SJSA1 (cell line): ENCODE results near the gene EHD4. TPM values are rescaled to one million over a fixed set of nuclear protein-coding genes. Genes with fewer than 3 reads are reported as not detected.

ENCODE experiments used
- DNase-seq, 2 experiments: peaks; one replicate each; pipeline ENCODE4 v3.0.0-alpha.2; 2015 to 2020; ENCODE audit warnings: low spot score in 2 of 2, low read depth in 1 of 2
- H3K27ac ChIP-seq: fragments of 250-450 bp; sonication (Bioruptor Pico); 2 replicates; pipeline ENCODE4 v1.5.1; 2020; ENCODE audit warnings: mild to moderate bottlenecking, moderate library complexity
- H3K27me3 ChIP-seq: fragments of 250-450 bp; sonication (Bioruptor Pico); replicated peaks from 2 replicates; pipeline ENCODE4 v1.5.1; 2020; ENCODE audit warnings: mild to moderate bottlenecking, moderate library complexity
- H3K36me3 ChIP-seq: fragments of 250-450 bp; sonication (Bioruptor Pico); 2 replicates; pipeline ENCODE4 v1.5.1; 2020; ENCODE audit warnings: mild to moderate bottlenecking
- H3K4me1 ChIP-seq: fragments of 250-450 bp; sonication (Bioruptor Pico); replicated peaks from 2 replicates; pipeline ENCODE4 v1.6.1; 2021; ENCODE audit warnings: mild to moderate bottlenecking
- H3K4me3 ChIP-seq: fragments of 250-450 bp; sonication (Bioruptor Pico); 2 replicates; pipeline ENCODE4 v1.5.1; 2020; ENCODE audit warnings: mild to moderate bottlenecking
- H3K9me3 ChIP-seq: fragments of 250-450 bp; sonication (Bioruptor Pico); replicated peaks from 2 replicates; pipeline ENCODE4 v1.5.1; 2020; ENCODE audit warnings: mild to moderate bottlenecking
- total RNA-seq: library from RNA; depleted of rRNA; stranded (reverse); fragments of >200 nt; shearing (Covaris generic); gene quantifications from 2 replicates; pipeline ENCODE4 v1.2.3, GENCODE V29; 2014

Gene EHD4
- total RNA-seq, 1 experiment from 2014 or later = 26.8 TPM

DNA sequence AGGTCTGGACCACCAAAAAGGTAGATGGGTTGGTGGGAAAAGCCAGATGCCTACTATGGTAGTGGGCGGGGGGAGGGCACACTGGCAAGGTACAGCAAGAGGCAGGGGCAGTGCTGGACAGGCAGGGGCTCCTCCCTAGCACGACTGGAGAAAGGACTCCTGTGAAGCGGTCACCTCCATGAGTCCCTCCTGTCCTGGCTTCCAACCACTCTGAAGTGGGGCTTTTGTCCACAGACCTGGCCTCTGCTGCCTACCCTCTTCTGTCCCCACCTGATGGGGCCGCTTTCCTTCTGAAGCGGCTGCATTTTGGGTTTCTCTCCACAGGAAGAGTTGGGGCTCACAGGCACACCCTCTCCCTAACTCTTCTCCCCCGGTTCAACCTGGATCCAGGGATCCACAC is 75.8 kb downstream of the EHD4 start:
- no peak for DNase-seq
- Histone ChIP-seq H3K27ac (no peak overlapping the region), H3K36me3 (peaks cover 26% of the 10 kb centered on the region), H3K4me3 (no peak overlapping the region), H3K4me1 (peaks cover 15% of the 10 kb centered on the region), H3K27me3 (no peaks in the 10 kb centered on the region), H3K9me3 (no peaks in the 10 kb centered on the region)

GRCh38 chr15:41895957-41896356 is 76.4 kb downstream of the EHD4 start:
- no peaks in the 10 kb centered on the region for H3K9me3 ChIP-seq
- no peak overlapping the region for H3K4me3 ChIP-seq
- no peak overlapping the region for H3K27ac ChIP-seq
- no peaks in the 10 kb centered on the region for H3K27me3 ChIP-seq
- DNase-seq = no peak
- peaks cover 15% of the 10 kb centered on the region for H3K4me1 ChIP-seq
- peaks cover 23% of the 10 kb centered on the region for H3K36me3 ChIP-seq

DNA sequence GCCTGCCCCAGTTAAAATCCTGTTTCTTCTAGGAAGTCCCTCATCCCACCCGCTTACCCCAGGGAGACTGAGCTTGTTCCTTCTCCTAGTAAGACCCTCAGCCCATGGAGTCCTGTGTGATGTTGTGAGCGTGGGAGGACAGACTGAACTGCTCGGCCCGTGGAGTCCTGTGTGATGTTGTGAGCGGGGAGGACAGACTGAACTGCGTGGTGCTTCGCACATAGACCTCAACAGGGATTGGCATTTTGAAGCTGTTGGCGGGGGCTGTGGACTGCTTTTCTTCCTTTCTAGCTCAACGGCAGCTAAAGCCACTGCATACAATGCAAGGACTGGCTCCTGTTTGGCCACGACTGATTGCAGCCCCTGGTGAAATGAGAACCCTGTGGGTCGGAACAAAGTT is 76.9 kb downstream of the EHD4 start:
- no peaks in the 10 kb centered on the region for H3K9me3 ChIP-seq
- DNase-seq = no peak
- no peaks in the 10 kb centered on the region for H3K27me3 ChIP-seq
- no peak overlapping the region for H3K27ac ChIP-seq
- H3K4me3 ChIP-seq = no peak overlapping the region
- H3K4me1 ChIP-seq = peaks cover 15% of the 10 kb centered on the region
- H3K36me3 ChIP-seq = peaks cover 19% of the 10 kb centered on the region

- peak; percentile 66 to 84 for DNase-seq
- Histone ChIP-seq H3K4me3 (no peak overlapping the region; the same call in 1 of the 2 replicates), H3K9me3 (no peaks in the 10 kb centered on the region), H3K27ac (peak overlapping the region; percentile 41; the same call in 1 of the 2 replicates), H3K36me3 (peaks cover 14% of the 10 kb centered on the region), H3K27me3 (no peaks in the 10 kb centered on the region), H3K4me1 (peaks cover 15% of the 10 kb centered on the region)
Measured at GRCh38 chr15:41894791-41895463, 77.4 kb downstream of the EHD4 start.

GRCh38 chr15:41894251-41894790 is 78.0 kb downstream of the EHD4 start:
- peaks cover 10% of the 10 kb centered on the region for H3K36me3 ChIP-seq
- H3K4me1 ChIP-seq = peaks cover 15% of the 10 kb centered on the region
- no peak for DNase-seq
- H3K27ac ChIP-seq = peak overlapping the region; percentile 41; the same call in 1 of the 2 replicates
- no peaks in the 10 kb centered on the region for H3K27me3 ChIP-seq
- no peak overlapping the region; the same call in 1 of the 2 replicates for H3K4me3 ChIP-seq
- H3K9me3 ChIP-seq = no peaks in the 10 kb centered on the region

DNA sequence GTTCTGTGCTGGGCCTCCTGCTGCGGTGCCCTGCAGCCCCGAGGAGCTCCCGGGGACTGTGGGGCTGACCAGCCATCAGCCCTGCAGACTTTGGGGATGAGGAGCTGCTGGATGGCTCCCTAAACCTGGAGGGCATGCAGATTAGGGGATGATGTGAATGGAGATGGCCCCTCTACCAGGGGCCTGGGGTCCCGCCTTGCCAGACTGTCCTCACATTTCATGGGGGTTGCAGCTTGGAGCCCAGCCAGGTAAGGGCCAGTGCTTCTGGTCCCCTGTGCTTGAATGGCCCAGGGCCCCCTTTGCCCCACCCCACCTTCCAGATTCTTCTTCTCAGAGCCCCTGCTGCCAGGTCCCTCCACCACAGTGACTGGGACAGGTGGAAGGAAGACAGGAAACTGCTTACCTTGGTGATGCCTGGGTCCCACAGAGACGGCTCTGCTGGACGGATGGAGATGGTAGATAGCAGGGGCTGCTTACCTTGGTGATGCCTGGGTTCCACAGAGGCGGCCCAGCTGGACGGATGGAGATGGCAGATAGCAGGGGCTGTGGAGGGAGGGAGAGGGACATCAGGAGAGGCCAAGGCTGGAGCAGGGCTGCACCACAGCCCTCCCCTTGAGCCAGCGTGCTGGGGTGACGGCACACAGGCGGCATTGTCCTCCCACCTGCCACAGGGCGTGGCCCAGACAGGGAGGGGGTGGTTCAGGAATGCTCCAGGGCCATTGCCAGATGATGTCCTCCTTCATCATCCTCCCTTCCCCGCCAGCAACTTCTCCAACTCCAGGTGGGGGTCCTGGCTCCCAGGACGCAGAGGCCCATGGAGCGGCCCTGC is 78.7 kb downstream of the EHD4 start, which contains the start of gene SPTBN5:
Gene SPTBN5 (minus strand): TSS at position 632 of the 829 bp plus-strand sequence. CDS start 556 bp downstream, at position 76.
- H3K27me3 ChIP-seq = no peaks in the 10 kb centered on the region
- H3K36me3 ChIP-seq = peaks cover 5% of the 10 kb centered on the region
- peaks cover 15% of the 10 kb centered on the region for H3K4me1 ChIP-seq
- peak within 1 kb of the TSS; percentile 41; the same call in 1 of the 2 replicates for H3K27ac ChIP-seq
- H3K9me3 ChIP-seq = no peaks in the 10 kb centered on the region
- no peak for DNase-seq
- H3K4me3 ChIP-seq = no peak within 1 kb of the TSS; the same call in 1 of the 2 replicates

- H3K4me3 ChIP-seq = no peak overlapping the region
- H3K27ac ChIP-seq = no peak overlapping the region
- no peaks in the 10 kb centered on the region for H3K27me3 ChIP-seq
- DNase-seq = no peak
- peaks cover 15% of the 10 kb centered on the region for H3K4me1 ChIP-seq
- no peaks in the 10 kb centered on the region; the same call in 1 of the 2 replicates for H3K36me3 ChIP-seq
- no peaks in the 10 kb centered on the region for H3K9me3 ChIP-seq
Measured at GRCh38 chr15:41892621-41893421, 79.5 kb downstream of the EHD4 start.

GRCh38 chr15:41891946-41892345 is 80.4 kb downstream of the EHD4 start:
- Histone ChIP-seq H3K27me3 (no peaks in the 10 kb centered on the region), H3K27ac (no peak overlapping the region), H3K9me3 (no peaks in the 10 kb centered on the region), H3K4me3 (no peak overlapping the region), H3K4me1 (peaks cover 15% of the 10 kb centered on the region), H3K36me3 (no peaks in the 10 kb centered on the region)
- no peak for DNase-seq

DNA sequence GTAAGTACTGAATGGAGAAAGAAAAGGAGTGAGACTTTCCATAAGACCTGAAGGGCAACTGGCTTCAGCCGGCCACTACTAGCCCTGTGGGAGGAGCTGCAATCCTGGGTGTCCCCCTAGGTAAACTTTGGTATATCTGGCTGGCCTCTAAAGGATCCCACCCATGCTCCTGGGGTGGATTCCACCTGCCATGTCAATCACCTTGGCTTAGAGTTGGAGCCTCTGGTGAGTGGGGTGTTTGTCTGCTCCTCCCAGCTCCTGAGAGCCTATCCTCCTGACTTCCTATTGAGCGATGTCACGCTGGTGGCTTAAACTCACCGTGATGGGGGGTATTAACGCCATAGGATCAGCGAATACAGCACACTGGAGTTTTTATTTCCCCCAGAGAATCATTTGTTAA is 81.1 kb downstream of the EHD4 start:
- Histone ChIP-seq H3K27ac (no peak overlapping the region), H3K9me3 (no peaks in the 10 kb centered on the region), H3K27me3 (no peaks in the 10 kb centered on the region), H3K36me3 (no peaks in the 10 kb centered on the region), H3K4me1 (peaks cover 15% of the 10 kb centered on the region), H3K4me3 (no peak overlapping the region)
- no peak for DNase-seq

DNA sequence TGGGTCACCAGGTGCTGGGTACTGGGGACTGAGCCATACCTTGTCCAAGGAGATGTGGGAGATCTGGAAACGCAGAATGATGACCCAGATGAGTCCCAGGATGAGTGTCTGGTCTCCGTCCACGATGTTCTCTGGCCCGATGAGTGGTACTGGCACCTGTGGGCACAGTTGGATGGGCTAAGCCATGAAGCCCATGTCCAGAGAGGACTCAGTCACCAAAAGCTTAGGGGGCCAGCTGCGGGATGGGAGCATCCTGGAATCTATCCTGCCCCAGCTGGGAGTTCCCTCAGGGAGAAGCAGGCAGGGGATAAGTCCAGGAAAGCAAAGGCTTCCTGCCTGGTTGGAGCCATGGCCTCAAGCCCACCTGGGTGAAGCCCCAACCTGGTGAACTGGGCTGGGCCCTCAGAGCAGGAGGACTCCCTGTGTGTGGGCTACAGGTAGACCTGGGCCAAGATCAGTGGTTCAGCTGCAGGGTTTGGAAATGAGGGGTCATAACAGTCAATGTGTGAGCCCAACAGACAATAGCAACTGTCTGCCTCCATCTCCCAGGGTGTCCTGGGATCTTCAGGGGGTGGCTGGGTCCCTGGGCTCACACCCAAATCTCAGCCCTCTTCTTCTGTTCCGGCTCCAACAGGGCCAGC is 82.2 kb downstream of the EHD4 start:
- Histone ChIP-seq H3K9me3 (no peaks in the 10 kb centered on the region), H3K36me3 (no peaks in the 10 kb centered on the region), H3K4me1 (peaks cover 14% of the 10 kb centered on the region), H3K27ac (no peak overlapping the region), H3K27me3 (no peaks in the 10 kb centered on the region), H3K4me3 (no peak overlapping the region)
- no peak for DNase-seq

DNA sequence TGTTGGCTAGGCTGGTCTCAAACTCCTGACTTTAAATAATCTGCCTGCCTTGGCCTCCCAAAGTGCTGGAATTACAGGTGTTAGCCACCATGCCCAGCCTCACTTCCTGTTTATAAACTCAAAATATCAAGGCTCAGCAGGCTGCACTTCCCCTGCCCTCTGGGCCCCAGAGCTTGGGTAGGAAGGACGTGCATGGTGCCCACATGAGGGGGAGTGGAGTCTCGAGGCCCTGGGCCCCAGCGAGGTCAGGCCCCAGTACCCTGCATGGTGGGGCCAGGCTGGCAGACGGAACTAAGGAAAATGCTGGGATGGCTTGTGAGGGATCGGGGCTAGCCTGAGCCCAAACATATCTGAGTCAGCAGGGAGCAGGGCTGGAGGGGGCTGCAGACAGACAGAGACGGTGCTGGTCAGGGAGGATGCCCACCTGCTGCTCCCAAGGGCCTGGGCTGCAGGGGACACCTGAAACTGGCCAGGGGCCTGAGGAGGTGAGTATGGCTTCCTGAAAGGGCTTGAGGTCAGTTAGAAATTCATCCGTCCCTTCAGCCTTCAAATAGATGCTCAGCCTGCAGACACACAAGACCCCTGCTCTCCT is 83.6 kb downstream of the EHD4 start:
- Histone ChIP-seq H3K4me3 (no peak overlapping the region), H3K27ac (no peak overlapping the region), H3K4me1 (no peaks in the 10 kb centered on the region)

GRCh38 chr15:41887893-41888292 is 84.5 kb downstream of the EHD4 start:
- H3K4me1 ChIP-seq = no peaks in the 10 kb centered on the region
- no peak overlapping the region for H3K27ac ChIP-seq
- H3K9me3 ChIP-seq = no peaks in the 10 kb centered on the region
- H3K4me3 ChIP-seq = no peak overlapping the region
- no peak for DNase-seq
- H3K27me3 ChIP-seq = no peaks in the 10 kb centered on the region
- no peaks in the 10 kb centered on the region for H3K36me3 ChIP-seq

More for the DNA sequence above, 83.6 kb downstream of the EHD4 start:
- no peak for DNase-seq
- H3K9me3 ChIP-seq = no peaks in the 10 kb centered on the region
- no peaks in the 10 kb centered on the region for H3K36me3 ChIP-seq
- H3K27me3 ChIP-seq = no peaks in the 10 kb centered on the region

- DNase-seq = no peak
- Histone ChIP-seq H3K9me3 (no peaks in the 10 kb centered on the region), H3K27me3 (no peaks in the 10 kb centered on the region), H3K36me3 (no peaks in the 10 kb centered on the region), H3K27ac (no peak overlapping the region), H3K4me1 (no peaks in the 10 kb centered on the region), H3K4me3 (no peak overlapping the region)
Measured at GRCh38 chr15:41887161-41887560, 85.2 kb downstream of the EHD4 start.
